K562 (cell line): ENCODE data around the gene CRPPA. TPM values are rescaled to one million over a fixed set of nuclear protein-coding genes. Genes with fewer than 3 reads are reported as not detected.

Experiments used
- ELF1 ChIP-seq: fragments of 200-800 bp; sonication (Bioruptor generic); IDR thresholded peaks from 2 replicates; pipeline ENCODE4 v1.6.1; 2016; ENCODE audit warnings: missing genetic modification characterization, missing compliant biosample characterization
- FOXP4 ChIP-seq: sonication (generic); formaldehyde crosslinking; IDR thresholded peaks from 2 replicates; pipeline ENCODE4 v1.8.0; 2022; ENCODE audit warnings: mild to moderate bottlenecking, missing genetic modification reagents, borderline replicate concordance
- NR2C1 ChIP-seq, 2 experiments: fragments of 450-650 bp; IDR thresholded peaks; 2 replicates each; pipeline ENCODE4 v1.6.1; 2017; ENCODE audit warnings: mild to moderate bottlenecking in 2 of 2, antibody characterized with exemption in 1 of 2, inconsistent platforms in 1 of 2, missing compliant biosample characterization in 1 of 2, missing genetic modification characterization in 1 of 2
- RAD21 ChIP-seq, 2 experiments: fragments of 250-450 bp in 1 of 2; fragments of 450-650 bp in 1 of 2; sonication (Bioruptor Pico) in 1 of 2; formaldehyde crosslinking in 1 of 2; IDR thresholded peaks in 1 of 2; conservative IDR thresholded peaks in 1 of 2; 2 replicates each; pipeline versions ENCODE4 v1.4.0 to v1.8.0; 2020 to 2022; ENCODE audit warnings: mild to moderate bottlenecking in 2 of 2, moderate library complexity in 1 of 2
- TAF7 ChIP-seq: fragments of 450-650 bp; IDR thresholded peaks from 2 replicates; pipeline ENCODE4 v1.6.1; 2016; ENCODE audit warnings: missing genetic modification characterization, missing compliant biosample characterization
- TFE3 ChIP-seq: fragments of 450-650 bp; formaldehyde crosslinking; IDR thresholded peaks from 2 replicates; pipeline ENCODE4 v1.4.0; 2020; ENCODE audit warnings: mild to moderate bottlenecking, mixed read lengths
- ZBTB34 ChIP-seq: fragments of 250-450 bp; sonication (Bioruptor Pico); IDR thresholded peaks from 2 replicates; pipeline ENCODE4 v1.8.0; 2021; ENCODE audit warnings: mild to moderate bottlenecking, moderate library complexity
- ZKSCAN3 ChIP-seq: fragments of 250-450 bp; sonication (Bioruptor Pico); IDR thresholded peaks from 2 replicates; pipeline ENCODE4 v1.4.0; 2020
- ZNF41 ChIP-seq: fragments of 250-450 bp; sonication (Bioruptor Pico); conservative IDR thresholded peaks from 2 replicates; pipeline ENCODE4 v1.4.0; 2020; ENCODE audit warnings: mild to moderate bottlenecking
- ZNF57 ChIP-seq: fragments of 450-650 bp; formaldehyde crosslinking; IDR thresholded peaks from 2 replicates; pipeline ENCODE4 v1.4.0; 2020; ENCODE audit warnings: mild to moderate bottlenecking, moderate library complexity
- polyA plus RNA-seq, 8 experiments: library from polyadenylated mRNA; depleted of rRNA in 4 of 8; stranded (reverse) in 5 of 8; unstranded in 3 of 8; fragments of >200 nt; fragmentation: Nextera tagmentation in 2 of 8; fragmentation: Illumina TruSeq in 1 of 8; extraction: Ambion mirVana in 2 of 8; extraction: Trizol in 1 of 8; gene quantifications; 2 replicates each; pipeline versions ENCODE4 v1.2.1 to v1.2.3, GENCODE V29; 2011 to 2014; ENCODE audit warnings: inconsistent platforms in 1 of 8, missing spikeins in 1 of 8
- total RNA-seq, 7 experiments: library from RNA; depleted of rRNA in 6 of 7; stranded (reverse); fragments of >200 nt in 6 of 7; fragmentation: Illumina TruSeq in 2 of 7; extraction: Trizol in 2 of 7; gene quantifications; 2 replicates each; pipeline versions ENCODE4 v1.2.1 to v1.2.3, GENCODE V29; 2011 to 2021; ENCODE audit warnings: low replicate concordance in 1 of 7
- TF ChIP-seq, protein P1 (sequence below): fragments of 250-450 bp; sonication (Bioruptor Pico); IDR thresholded peaks from 2 replicates; pipeline ENCODE4 v1.5.0; 2020; ENCODE audit warnings: mild to moderate bottlenecking, borderline replicate concordance
- TF ChIP-seq, protein P2 (sequence below): fragments of 450-650 bp; conservative IDR thresholded peaks from 2 replicates; pipeline ENCODE4 v1.6.1; 2016; ENCODE audit warnings: missing genetic modification characterization, low read depth, mild to moderate bottlenecking, missing compliant biosample characterization, moderate library complexity
- TF ChIP-seq, protein P3 (sequence below): fragments of 250-450 bp; sonication (Bioruptor Pico); IDR thresholded peaks from 2 replicates; pipeline ENCODE4 v1.4.0; 2020; ENCODE audit warnings: mild to moderate bottlenecking, moderate library complexity, borderline replicate concordance

The CRPPA gene
- total and polyA plus RNA-seq, 9 of the 15 experiments (the other 6 are each of a cell fraction or from before 2014, with no cell fraction given) = 3.9 to 14.4 (median 7.8) TPM

DNA sequence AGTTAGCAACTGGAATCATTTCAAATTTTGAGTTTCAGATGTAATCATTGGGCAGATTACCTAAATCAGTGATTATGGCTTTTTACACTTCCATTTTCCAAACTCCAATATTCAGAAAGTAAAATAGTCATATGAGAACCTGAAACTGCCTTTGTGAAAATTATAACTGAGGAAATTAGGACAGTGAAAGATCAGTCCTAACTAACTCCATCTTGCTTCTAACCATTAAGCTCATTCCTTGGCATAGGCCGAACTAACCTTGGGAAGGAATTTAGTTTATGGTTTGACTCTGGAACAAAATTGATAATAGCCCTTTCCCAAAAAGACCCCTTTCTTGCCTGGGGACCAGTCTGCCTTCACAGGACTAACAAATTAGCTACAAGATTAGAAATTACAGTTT, 2.2 kb downstream of the CRPPA start (continued):
- TF ChIP-seq FOXP4 (CRISPR knock-in tag) = no peak
- no peak; the same call in 1 of the 2 replicates for TF ChIP-seq TFE3 (CRISPR knock-in tag)
- TF ChIP-seq ZNF57 (CRISPR knock-in tag) = 0 out of 2 replicates have a peak, but pooled peaks have one; percentile 45
- TF ChIP-seq, protein P1, sequence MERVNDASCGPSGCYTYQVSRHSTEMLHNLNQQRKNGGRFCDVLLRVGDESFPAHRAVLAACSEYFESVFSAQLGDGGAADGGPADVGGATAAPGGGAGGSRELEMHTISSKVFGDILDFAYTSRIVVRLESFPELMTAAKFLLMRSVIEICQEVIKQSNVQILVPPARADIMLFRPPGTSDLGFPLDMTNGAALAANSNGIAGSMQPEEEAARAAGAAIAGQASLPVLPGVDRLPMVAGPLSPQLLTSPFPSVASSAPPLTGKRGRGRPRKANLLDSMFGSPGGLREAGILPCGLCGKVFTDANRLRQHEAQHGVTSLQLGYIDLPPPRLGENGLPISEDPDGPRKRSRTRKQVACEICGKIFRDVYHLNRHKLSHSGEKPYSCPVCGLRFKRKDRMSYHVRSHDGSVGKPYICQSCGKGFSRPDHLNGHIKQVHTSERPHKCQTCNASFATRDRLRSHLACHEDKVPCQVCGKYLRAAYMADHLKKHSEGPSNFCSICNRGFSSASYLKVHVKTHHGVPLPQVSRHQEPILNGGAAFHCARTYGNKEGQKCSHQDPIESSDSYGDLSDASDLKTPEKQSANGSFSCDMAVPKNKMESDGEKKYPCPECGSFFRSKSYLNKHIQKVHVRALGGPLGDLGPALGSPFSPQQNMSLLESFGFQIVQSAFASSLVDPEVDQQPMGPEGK (CRISPR knock-in tag) = peak; percentile 90; the same call in 1 of the 2 replicates
- TF ChIP-seq RAD21 (CRISPR knock-in tag; conservative IDR thresholded peaks at IDR 0.05 in 1 of 2, IDR thresholded peaks at IDR 0.05 in 1 of 2) = 0 out of 4 replicates have a peak, but pooled peaks of 1 of the 2 experiments have one; percentile 2
- TF ChIP-seq, protein P2, sequence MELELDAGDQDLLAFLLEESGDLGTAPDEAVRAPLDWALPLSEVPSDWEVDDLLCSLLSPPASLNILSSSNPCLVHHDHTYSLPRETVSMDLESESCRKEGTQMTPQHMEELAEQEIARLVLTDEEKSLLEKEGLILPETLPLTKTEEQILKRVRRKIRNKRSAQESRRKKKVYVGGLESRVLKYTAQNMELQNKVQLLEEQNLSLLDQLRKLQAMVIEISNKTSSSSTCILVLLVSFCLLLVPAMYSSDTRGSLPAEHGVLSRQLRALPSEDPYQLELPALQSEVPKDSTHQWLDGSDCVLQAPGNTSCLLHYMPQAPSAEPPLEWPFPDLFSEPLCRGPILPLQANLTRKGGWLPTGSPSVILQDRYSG = peak; percentile 95
- 0 out of 2 replicates have a peak, but pooled peaks have one; percentile 34 for TF ChIP-seq ELF1 (tag)
- peak; percentile 80 for TF ChIP-seq ZNF41 (CRISPR knock-in tag)
- 0 out of 2 replicates have a peak, but pooled peaks have one; percentile 51 for TF ChIP-seq ZBTB34 (CRISPR knock-in tag)
- TF ChIP-seq ZKSCAN3 (CRISPR knock-in tag) = peak; percentile 44; the same call in 1 of the 2 replicates
- TF ChIP-seq TAF7 = peak; percentile 80
- no peak for TF ChIP-seq NR2C1 (IDR thresholded peaks at IDR 0.05)
- peak; percentile 75 for TF ChIP-seq NR2C1 (tag; IDR thresholded peaks at IDR 0.05)
- TF ChIP-seq, protein P3, sequence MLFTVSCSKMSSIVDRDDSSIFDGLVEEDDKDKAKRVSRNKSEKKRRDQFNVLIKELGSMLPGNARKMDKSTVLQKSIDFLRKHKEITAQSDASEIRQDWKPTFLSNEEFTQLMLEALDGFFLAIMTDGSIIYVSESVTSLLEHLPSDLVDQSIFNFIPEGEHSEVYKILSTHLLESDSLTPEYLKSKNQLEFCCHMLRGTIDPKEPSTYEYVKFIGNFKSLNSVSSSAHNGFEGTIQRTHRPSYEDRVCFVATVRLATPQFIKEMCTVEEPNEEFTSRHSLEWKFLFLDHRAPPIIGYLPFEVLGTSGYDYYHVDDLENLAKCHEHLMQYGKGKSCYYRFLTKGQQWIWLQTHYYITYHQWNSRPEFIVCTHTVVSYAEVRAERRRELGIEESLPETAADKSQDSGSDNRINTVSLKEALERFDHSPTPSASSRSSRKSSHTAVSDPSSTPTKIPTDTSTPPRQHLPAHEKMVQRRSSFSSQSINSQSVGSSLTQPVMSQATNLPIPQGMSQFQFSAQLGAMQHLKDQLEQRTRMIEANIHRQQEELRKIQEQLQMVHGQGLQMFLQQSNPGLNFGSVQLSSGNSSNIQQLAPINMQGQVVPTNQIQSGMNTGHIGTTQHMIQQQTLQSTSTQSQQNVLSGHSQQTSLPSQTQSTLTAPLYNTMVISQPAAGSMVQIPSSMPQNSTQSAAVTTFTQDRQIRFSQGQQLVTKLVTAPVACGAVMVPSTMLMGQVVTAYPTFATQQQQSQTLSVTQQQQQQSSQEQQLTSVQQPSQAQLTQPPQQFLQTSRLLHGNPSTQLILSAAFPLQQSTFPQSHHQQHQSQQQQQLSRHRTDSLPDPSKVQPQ (CRISPR knock-in tag) = peak; percentile 51; the same call in 1 of the 2 replicates
